Astrocyte of the hippocampus (primary cell): Measurements from ENCODE around the gene FSD1.
"Not testable (repeated sequence)": the region's sequence is repeated elsewhere in the genome, so short reads cannot be mapped to it uniquely, and the experiment has no call there.

Source experiments
- DNase-seq: peaks from one replicate; pipeline ENCODE4 v3.0.0; 2011; ENCODE audit warnings: low read depth, low spot score

FSD1 gene

DNA sequence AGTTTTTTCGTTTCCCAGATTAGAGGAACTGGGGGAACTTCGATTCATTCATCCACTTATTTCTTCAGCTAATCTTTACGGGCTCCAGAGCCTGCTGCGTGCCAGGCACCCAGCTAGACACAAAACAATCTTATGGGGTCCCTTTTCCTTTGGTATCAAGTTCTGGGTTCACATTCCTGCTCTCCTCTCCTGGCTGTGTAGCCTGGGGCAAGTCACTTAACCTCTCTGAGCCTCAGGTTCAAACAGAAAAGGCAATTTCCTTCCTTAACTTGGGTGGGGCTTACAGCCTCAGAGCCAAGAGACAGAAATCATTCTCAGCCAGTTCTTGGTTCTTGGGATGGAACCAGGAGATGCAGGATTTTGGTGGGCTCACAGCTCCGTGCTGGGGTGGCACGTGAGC lies 19.4 kb upstream of the FSD1 start:
- no peak for DNase-seq

DNA sequence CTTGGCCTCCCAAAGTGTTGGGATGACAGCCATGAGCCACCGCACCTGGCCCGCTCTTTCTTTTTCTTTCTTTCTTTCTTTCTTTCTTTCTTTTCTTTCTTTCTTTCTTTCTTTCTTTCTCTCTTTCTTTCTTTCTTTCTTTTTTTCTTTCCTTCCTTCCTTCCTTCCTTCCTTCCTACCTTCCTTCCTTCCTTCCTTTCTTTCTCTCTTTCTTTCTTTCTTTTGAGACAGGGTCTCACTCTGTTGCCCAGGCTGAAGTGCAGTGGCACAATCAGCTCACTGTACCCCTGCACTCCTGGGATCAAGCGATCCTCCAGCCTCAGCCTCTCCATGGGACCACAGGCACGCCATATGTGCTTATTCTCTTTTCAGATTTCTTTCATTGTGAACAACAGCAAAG lies 18.3 kb upstream of the FSD1 start:
- not testable (repeated sequence) for DNase-seq

DNA sequence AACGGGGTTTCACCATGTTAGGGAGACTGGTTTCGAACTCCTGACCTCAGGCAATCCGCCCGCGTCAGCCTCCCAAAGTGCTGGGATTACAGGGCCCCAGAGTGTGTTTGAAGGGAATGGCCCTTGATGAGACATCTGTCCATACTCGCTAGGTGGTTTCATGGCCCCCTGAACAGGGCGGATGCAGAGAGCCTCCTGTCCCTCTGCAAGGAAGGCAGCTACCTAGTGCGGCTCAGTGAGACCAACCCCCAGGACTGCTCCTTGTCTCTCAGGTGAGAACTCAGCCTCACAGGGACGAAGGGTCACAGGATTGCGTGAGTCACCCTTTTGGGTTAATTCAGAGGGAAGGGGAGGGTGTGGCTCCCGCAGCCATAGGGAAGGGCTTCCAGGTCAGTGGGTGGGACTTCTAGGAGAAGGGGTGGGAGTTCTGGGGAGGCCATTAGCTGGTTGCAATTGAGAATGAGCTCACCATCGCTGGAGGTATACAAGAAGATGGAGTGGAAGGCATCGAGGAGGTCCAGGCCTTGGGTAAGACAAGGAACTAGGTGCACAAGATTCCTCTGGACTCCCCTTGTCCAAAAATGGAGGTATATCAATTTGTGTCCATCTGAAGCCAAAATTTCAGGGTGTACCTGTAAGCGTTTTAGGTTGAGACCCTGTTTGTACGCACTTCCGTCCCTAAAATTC lies 16.2 kb upstream of the FSD1 start:
- no peak for DNase-seq

DNA sequence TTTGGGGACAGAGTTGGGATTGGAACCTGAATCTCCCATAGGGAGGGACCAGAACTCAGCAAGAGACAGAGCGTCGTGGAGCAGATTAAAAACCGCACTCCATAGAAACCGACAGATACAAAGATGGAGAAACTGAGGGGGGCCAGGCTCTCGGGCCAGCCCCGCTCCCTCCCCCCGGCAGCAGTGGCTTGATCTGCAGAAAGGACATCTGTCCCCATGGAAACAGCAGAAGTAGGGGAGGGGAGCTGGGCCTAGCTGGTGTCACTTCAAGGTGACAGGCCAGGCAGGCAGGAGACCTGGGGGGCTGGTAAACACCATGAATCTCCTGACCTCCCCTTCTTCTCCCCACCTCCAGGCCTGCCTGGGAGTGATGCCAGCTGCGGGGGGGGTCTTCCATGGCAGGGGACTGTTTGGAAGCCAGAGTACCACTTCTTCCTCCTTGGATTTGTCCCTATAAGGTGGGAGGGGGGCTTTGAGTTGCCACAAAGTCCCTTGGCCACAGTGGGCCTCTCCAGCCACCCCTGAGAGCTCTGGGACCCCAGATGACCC lies 13.1 kb upstream of the FSD1 start:
- no peak for DNase-seq

DNA sequence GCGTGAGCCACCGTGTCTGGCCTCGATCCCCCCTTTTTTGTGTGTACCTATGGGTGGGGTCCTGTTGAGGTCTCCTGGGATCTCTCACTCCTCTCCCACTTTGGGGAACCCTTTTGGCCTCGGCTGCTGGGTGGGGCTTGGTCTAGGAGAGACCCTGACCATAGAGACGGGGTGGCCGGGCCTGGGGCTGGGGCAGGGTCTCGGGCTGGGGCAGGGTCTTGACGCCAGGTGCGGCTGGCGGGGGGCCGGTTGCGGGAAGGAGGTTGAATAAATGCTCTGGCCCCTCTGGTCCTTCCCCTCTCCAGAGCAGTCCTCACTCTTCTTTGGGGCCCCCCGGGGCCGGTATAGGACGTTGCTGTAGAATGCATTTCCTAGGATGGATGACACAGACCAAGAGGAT lies 11.9 kb upstream of the FSD1 start:
- DNase-seq, result no peak

DNA sequence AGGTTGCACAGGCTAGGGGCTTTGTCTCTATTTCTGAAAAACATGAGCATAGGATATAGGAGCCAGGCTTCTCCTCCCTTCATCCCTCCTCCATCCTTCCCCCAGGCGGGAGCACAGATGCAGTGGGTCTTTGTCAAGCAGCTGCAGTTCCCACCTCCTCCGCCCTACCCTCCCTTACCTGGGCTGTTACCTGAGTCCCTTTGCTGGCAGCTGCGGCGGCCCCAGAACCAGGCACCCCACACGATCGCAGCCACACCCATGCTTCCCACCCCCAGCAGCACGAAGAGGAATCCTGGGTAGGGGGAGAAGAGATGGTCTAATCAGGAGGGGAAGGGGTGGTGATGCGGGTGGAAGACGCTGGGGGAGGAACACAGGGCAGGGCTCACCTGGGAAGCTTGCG lies 10.0 kb upstream of the FSD1 start:
- no peak for DNase-seq

DNA sequence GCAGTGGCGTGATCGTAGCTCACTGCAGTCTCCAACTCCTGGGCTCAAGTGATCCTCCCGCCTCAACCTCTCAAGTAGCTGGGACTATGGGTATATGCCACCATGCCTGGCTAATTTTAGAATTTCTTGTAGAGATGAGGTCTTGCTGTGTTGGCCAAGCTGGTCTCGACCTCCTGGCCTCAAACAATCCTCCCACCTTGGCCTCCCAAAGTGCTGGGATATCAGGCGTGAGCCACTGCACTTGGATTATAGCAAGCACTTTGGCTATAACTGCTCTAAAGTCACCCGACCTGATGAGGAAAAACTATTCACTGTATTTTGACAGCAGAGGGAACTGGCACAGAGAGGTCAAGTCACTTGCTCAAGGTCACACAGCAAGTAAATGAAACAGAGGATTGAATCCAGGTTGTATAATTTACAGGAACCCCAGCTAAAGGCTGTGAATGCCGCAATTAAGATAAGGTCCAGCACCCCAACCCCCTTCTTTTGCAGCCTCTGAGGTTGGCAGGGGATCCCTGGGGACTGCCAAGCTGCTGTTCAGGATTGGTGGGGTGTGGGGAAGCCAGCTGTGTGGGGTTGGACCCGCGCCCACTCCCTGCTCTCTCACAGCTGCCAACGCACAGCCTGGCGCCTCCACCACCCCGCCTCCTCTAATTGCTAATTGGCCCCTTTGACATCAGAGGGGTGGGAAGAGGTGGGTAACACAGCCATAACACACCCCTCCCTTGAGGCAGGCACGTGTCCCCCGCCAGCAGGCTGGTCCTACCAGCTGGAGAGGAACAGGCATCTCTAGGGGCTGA lies 8.2 kb upstream of the FSD1 start:
- DNase-seq, result no peak

DNA sequence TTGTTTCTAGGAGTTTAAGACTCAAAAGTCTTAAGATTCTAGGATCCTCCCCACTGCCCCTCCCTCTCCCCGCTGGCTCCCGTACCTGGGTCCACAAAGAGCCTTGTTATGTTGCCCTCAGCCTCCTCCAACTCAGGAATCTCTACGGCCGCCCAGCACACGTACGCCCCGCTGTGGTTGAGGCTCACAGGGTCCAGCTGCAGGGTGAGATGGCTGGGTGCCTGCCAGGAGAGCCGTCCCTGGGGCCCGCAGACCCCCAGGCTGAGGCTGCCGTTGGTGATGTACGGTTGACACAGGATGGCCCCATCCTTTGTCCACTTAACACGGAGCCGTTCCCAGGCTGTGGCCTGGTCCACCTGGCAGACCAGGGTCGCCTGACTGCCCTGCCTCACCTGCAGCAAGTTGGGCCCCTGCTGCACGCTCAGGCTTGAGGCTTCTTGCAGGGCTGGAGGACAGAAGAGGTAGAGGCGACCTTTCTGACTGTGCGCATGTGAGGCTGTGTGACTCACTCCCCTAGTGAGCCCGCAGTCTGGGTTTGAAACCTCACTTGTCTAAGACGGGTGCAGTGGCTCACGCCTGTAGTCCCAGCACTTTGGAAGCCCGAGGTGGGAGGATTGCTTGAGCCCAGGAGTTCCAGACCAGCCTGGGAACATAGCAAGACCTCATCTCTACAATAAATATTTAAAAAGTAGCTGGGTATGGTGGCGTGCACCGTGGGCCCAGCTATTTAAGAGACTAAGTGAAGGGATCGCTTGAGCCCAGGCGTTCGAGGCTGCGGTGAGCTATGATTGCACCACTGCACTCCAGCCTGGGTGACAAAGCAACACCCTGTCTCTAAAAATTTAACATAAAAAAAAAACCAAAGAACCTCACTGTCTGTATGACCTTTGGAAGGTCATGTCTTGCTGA lies 6.2 kb upstream of the FSD1 start:
- no peak for DNase-seq

DNA sequence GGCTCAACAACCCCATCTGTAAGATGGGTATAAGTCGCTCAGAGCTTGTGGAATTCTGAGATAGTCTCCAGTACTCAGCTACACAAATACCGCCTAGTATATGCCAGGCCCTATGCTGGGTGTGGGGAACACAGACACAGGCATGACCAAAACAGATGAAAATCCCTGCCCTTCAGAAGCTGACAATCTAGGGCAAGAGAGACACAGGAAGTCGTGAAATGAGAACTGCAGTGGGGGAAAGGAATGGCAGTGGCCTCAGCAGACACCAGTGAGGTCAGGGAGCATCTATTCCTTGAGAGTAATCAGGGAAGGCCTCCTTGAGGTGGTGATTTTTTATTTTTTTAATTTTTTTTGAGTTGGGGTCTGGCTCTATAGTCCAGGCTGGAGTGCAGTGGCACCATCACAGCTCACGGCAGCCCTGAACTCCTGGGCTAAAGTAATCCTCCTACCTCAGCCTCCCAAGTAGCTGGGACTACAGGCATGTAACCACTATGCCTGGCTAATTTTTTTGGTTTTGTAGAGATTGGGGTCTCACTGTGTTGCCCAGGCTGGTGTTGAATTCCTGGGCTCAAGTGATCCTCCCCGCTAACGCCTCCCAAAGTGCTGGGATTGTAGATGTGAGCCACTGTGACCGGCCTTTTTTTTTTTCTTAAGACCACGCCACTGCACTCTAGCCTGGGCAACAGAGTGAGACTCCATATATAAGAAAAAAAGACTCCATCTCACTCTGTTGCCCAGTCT lies 5.4 kb upstream of the FSD1 start:
- no peak for DNase-seq

DNA sequence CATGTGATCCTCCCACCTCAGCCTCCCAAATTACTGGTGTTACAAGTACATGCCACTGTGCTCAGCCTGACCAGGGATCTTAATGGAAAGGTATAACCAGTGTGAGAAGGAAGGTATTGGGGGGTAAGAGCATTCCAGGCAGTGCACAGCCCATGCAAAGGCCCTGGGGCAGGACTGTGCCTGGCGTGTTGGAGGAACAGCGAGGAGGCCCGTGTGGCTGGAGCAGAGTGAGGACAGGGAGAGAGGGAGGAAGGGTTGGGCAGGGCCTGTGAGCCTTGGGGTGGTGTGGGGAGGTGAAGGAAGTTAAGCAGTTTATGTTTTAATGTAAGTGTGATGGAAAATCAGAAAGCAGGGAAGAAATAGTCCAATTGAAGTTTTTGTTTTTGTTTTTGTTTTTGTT lies 3.8 kb upstream of the FSD1 start:
- DNase-seq, result no peak

DNA sequence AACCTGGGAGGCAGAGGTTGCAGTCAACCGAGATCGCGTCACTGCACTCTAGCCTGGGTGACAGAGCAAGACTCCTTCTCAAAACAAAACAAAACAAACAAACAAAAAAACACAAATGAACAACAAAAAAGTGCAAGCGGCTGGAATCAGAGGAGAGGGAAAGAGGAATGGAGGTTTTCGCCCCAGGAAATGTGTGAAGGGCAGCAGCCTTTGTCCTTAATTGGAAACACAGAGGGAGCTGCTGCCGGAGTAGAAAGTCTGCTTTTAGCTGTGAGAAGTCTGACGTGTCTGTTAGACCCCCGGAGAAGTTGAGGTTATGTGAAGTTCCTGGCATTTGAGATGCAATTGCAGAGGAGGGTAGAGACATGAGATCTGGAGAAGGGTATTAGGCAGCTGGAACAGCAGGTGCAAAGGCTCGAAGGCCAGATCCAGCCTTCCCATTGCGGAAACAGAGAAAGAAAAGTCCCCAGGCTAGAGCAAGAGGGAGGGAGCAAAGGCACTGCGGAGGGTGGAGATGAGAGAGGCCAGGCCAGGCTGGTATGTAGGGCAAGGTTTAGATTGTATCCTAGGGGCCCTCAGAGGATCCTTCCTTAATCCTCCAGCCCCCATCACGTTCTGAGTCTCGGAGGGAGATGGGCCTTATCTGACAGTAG lies 2.7 kb upstream of the FSD1 start:
- DNase-seq, result no peak

DNA sequence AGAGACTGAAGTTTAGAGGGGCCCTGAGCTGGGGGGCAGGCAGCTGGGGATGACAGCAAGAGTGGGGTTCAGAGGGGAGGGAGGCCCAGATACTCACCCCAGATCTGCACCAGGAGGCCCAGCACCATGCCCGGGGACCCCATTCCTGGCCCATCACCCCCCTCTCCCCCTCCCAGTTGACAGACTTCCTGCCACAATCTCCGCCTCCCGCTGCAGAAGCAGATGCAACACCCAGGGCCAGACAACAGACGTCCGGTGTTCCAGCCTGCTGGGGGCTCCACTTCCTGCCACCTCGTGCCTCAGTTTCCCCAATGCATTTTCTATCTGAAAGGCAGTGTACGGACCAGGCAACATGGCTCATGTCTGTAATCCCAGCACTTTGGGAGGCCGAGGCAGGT lies 2.2 kb upstream of the FSD1 start, which contains the start of gene TMIGD2:
Gene TMIGD2, minus strand, starts transcription at position 147 of the 398 bp plus-strand sequence. Its CDS starts 4 bp downstream, at position 143.
- DNase-seq, result no peak

DNA sequence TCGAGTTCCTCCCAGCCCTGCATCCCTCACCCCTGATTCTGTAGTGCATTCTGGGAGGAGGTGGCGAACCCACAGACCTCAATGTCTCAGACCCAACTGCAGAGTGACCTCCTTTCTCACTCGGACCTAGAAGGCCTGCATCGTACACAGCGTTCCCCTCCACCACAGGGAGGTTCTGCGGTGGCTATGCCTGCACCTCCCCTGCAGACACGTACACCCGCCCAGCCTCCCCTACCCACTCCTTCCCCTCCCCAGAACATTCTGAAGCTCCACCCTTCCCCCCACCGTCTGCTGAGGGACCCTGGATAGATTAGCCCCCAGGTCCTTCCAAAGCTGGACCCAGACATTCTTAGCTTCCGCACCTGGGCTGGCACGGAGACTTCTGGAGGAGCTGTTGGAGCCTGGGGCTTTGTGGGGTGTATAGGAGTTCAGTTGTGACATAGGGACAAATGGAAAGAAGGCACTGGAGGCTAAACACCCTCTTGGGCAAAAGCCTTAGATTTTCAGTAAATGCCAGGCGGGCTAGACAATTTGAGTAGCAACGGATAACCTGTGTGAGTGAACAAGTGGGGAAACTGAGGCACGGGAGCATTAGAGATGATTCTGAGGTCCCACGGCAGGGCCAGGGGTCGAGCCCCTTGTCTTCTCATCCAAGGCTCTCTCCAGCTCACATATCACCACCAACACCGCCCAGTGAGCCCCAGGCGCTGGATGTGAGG lies 420 bp upstream of the FSD1 start:
- no peak for DNase-seq

DNA sequence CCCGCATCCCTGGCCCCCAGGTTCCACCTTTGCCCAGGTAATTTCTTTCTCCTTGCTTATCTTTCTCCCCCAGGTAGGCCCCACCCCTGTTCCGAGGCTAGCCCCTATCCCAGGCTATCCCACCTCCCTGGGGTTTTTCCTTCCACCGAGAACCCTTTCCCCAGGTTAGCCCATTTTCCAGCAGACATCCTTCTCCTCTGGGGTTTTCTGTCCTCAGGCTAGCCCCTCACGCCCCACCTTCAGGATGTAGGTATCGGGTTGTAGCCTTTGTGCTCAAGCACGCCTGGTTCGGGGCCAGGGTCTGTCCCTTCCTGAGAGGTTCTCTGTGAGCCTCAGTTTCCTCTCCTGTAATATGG lies 837 bp downstream of the FSD1 start:
- no peak for DNase-seq

DNA sequence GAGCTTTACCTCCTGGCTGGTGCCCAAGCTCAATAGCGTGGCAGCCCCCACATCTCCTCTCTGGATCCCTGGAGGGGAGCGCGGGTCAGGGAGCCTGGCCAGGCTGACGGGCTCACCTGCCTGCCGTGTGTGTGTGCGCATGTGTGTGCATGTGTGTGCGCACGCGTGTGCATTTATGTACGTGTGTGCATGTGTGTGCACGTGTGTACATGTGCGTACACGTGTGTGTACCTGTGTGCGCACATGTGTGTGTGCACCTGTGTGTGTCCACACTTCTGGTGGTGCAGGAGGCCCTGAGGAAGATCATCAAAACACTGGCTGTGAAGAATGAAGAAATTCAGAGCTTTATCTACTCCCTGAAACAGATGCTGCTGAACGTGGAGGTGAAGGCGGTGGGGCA lies 1.3 kb downstream of the FSD1 start:
- no peak for DNase-seq

DNA sequence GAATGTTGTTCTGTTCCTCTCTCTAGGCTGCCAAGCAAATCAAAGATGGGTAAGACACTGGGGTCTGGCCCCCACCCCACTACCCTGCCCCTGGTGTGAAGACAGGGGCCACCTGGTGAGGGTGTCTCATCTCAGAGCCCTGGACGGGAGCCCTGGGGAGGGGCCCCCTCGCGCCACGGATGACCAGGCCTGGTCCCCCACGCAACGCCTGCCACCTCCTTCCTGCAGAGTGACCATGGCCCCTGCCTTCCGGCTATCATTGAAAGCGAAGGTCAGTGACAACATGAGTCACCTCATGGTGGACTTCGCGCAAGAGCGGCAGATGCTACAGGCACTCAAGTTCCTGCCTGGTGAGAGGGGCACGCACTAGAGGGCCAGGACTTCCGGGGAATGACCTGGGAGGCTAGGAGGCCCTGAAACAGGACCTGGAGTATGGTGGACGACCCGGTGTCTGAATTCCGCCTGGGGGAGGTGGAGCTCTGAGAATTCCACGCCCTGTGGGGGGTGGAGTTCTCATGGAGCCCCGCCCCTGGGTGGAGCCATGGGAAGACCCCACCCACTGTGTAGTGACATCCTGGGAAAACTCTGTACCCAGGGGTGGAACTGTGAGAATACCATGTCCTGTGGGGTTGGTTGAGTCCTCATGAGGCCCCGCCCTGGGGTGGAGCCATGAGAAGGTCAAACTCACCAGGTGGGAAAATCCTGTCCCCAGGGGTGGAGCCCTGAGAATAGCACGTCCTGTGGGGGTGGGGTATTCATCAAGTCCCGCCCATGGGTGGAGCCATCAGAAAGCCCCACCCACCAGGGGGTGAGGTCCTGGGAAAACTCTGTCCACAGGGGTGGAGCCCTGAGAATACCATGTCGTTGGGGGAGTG lies 6.1 kb downstream of the FSD1 start:
- no peak for DNase-seq

DNA sequence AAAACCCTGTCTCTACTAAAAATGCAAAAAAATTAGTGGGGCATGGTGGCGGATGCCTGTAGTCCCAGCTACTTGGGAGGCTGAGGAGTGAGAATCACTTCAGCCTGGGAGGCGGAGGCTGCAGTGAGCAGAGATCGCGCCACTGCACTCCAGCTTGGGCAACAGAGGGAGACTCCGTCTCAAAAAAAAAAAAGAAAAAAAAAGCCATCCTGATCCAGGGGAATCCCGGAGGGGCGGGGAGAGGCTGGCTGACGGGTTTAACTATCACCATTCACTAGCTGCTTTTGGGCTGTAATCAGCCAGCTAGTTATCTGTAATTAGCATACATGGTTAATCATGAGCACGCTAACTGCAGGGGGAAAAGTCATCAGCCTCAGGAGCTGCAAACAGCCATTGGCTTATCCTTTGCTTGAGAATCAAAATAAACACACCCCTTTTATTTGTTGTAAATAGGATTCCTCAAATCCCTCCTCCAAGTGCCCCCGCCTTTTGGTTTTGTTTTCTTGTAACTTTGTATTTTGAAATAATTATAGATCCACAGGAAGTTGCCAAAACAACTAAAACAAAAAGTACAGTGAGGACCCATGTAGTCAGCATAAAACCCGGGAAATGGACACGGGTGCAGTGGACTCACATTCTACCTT lies 9.6 kb downstream of the FSD1 start:
- DNase-seq, result no peak

DNA sequence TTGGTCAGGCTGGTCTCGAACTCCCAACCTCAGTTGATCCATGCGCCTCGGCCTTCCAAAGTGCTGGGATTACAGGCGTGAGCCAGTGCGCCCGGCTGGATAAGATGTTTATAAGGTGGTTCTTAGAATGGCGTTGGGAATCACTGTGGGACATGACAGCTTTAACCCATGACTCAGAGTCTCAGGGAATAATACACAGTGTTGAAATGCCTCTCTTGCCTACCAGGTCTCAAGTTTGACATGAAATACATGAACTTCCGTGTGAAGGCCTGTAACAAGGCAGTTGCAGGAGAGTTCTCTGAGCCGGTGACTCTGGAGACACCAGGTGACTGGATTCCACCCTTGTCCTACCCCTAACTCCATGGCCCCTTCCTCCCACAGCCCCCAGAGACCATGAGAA lies 12.6 kb downstream of the FSD1 start:
- DNase-seq, result no peak

DNA sequence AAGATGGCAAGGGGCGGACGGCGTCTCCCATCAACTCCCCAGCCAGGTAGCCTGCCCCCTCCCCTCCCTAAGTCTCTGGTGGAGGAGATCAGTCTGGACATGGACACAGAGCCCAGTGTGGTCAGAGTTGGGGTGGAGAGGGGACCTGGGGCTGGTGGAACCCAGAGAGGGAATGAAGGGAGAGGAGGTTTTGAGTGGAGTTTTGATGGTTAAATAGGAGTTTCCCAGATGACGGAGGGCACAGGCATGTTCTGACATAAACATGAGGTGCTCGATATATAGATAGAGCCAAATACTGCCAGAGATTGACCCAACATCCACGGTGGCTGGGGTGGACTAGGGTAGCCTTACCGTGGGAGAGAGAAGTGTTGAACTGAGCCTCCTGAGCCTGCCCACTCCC lies 14.1 kb downstream of the FSD1 start:
- no peak for DNase-seq
